Endothelial cell of hepatic sinusoid (primary cell): ENCODE results near the gene KCNH3.
"Not testable (repeated sequence)": the region's sequence is repeated elsewhere in the genome, so short reads cannot be mapped to it uniquely, and the experiment has no call there.

Source experiments
- in situ Hi-C: cut with HindIII; loops from 2 replicates; pipeline ENCODE4 v1.10.0; 2017; ENCODE audit warnings: low sequenced_read_pairs

Gene KCNH3

DNA sequence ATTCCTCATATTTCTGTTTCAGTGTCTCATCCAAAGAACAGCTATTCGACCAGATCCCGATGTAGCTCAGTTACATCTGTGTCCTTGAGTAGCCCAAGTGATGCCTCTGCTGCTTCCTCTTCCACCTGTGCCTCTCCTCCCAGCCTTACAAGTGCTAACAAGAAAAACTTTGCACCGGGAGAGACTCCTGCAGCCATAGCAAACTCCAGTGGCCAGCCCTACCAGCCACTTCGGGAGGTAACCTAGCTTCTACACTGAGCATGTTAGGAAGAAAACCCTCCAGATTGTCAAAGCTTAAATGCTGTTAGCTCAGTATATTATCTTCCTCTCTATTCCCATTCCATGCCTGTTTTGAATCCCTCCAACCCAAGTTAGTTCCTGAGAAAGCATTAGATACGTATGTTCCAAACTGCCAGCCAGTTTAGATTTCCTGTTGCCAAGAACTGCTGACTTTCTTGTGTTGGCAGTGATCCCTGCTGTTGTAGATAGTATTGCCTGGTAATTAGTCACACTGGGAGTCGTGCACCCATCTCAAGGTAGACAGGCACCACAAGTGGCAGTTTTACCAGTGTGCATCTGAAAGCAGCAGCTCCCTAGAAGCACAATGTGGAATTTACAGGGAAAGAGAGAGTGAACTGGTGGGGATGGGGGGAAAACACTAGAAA is 14.0 kb upstream of the KCNH3 start:
- in situ Hi-C loops = no loop called here

- in situ Hi-C loops = no loop called here
These were observed 12.9 kb upstream of the KCNH3 start for GRCh38 chr12:49525942-49526341.

DNA sequence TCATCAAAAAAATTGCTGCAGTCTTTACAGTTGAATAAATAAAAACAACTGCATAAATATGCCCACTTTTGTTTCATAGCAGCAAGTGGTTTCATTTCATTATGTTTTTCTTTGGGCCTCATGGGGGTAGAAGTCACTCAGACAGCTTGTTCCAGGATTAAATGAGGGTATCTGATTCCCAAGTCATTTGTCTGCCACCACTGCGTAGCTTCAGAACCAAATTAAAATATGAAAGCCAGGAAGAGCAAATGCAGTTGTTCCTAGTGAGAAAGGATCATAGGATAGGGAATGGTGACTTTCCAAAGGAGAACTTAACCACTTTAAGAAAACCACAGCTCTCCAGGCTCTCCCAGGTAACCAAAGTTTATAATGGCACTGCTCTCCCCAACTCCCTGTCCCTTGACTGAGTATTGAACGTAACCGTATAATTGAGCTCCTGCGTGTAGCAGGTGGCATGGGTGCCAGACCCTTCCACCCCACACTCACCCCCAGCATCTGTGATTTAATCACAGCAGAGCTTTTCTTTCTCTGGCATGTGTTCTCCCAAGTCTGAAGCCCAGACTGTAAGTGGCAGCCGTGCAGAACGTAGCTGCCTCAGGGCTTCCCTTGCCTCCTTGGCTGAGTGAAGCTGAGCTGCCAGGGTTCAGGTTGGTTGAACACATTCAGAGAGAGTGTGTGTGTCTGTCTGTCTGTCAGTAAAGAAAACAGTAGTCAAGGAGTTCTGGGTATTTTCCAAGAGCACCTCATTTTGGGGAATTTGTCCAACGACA is 11.3 kb upstream of the KCNH3 start:
- in situ Hi-C loops = no loop called here

- in situ Hi-C loops = no loop called here
These were observed 9.4 kb upstream of the KCNH3 start for GRCh38 chr12:49529414-49529813.

GRCh38 chr12:49531745-49532144 is 7.1 kb upstream of the KCNH3 start:
- in situ Hi-C loops = no loop called here

GRCh38 chr12:49533331-49533730 is 5.5 kb upstream of the KCNH3 start:
- in situ Hi-C loops = no loop called here

- in situ Hi-C loops = not testable (repeated sequence)
These were observed 4.7 kb upstream of the KCNH3 start for GRCh38 chr12:49534122-49534521.

- in situ Hi-C loops = no loop called here
These were observed 4.0 kb upstream of the KCNH3 start for GRCh38 chr12:49534731-49535278.

DNA sequence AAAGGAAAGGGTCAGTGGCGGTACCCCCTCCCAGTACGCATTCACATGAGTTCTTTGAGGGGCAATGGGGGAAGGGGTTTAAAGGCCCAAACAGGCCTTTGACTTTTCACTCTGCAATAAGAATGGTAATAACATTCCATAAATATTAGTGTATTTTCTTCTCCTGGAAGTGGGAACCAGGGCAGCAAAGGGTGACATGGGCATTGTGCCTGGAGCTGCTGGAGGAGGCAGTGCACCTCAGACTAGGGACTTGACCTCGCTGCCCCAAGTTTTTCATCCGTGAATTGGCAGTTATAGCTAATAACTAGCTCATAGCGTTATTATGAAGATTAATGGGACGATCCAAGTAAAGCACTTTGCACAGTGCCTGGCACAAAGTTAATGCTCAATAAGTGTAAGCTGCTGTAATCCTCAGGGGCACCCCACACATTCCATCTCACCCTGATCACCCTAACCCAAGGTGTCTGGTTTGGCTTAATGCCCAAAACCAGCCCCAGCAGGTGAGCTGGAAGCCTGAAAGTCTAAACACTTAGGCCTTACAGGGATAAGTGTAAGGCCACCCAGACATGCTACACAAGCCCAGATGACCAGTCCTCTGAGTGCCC is 2.8 kb upstream of the KCNH3 start:
- in situ Hi-C loops = no loop called here

GRCh38 chr12:49536526-49537071 is 2.2 kb upstream of the KCNH3 start:
- in situ Hi-C loops = no loop called here

DNA sequence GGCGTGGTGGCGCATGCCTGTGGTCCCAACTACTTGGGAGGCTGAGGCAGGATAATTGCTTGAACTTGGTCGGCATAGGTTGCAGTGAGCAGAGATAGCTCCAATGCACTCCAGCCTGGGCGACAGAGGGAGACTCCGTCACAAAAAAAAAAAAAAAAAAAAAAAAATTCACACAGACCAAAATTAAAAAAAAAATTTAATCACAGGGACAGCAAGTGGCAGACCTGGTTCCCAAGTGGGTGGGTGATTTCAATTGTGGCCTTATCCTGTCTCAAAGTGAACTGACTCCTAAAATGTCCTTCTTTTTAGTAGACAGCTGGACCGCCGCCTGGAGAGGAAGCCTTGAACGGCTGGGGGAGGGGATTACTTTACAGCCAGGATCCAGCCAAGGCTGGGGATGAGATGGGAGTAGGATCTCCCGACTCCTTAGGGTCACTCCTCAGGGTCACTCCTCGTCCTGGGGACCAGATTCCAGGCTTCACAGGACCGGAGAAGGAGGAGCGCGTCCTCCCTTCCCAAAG is 1.5 kb upstream of the KCNH3 start:
- in situ Hi-C loops = no loop called here

DNA sequence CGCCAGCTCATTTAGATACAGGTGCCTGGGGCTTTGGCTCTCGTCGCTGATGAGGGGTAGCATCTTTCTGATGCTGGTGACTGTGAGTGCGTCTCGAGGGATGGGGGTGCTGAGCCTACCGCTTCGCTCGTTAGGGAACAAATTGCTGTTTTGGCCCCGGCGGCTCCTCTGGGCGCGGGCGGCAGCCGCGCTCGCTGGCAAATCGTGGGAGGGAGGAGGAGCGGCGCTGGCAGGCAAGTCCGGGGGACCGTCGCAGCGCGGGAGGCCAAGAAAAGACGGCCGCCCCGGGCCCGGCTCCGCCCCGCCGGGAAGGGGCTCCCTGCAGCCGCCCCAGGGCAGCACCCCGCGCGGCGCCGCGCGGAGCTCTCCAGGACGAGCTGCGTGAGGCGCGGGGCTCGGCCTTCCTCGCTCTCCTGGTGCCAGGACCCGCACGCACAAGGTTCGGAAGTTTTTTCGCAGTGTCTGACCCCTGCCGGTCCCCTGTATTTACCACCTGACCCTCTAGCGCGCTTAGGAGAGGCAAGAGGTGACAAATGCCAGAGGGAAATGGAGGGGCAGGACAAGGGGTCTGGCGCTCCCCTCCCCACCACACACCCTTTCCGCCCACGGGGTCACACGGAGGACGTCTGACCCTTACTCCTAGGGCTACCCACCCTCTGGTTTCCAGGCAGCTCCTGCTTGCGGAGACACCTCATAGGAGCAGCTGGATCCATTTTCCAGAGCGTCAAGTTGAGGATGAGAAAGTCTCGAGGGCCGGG is 899 bp upstream of the KCNH3 start:
- in situ Hi-C loops = no loop called here

DNA sequence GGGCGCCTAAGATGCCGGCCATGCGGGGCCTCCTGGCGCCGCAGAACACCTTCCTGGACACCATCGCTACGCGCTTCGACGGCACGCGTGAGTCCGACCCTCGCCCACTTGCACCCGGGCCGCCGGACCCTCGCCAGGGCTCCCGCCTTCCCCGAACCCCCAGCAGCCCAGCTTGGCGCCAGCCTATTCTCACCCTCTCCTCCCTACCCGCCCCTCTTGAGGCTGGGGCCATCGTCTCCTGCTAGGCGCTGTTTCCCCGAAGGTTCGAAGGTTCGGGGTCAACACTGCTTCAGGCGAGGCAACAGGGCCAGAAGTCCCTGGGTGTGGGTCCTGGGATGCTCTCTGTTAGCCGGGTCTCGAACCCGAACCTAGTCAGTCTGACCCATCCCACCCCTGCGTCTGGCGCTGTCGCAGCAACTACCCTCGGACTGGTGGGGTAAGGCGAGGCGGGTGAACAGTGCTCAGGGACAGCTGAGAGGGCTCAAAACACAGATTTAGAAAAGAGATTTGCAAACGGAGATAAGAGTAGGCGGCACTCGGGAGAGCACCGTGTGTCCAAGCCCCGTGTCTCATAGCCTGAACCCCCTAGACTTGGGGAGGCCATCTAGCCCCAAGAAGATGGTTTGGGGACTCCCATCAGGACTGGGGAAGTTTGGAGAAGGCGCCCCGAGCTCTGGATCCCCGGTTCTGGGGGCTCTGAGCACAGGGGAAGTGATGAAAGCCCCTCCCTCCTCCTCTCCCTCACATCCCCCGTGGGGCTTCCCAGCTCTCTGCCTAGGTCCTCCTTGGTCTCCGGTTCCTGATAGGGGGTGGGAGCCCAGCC is 787 bp downstream of the KCNH3 start:
- in situ Hi-C loops = loop anchor here (5.0 kb wide), 1 partner anchor 38 kb away; no protein-coding TSS in a partner anchor

DNA sequence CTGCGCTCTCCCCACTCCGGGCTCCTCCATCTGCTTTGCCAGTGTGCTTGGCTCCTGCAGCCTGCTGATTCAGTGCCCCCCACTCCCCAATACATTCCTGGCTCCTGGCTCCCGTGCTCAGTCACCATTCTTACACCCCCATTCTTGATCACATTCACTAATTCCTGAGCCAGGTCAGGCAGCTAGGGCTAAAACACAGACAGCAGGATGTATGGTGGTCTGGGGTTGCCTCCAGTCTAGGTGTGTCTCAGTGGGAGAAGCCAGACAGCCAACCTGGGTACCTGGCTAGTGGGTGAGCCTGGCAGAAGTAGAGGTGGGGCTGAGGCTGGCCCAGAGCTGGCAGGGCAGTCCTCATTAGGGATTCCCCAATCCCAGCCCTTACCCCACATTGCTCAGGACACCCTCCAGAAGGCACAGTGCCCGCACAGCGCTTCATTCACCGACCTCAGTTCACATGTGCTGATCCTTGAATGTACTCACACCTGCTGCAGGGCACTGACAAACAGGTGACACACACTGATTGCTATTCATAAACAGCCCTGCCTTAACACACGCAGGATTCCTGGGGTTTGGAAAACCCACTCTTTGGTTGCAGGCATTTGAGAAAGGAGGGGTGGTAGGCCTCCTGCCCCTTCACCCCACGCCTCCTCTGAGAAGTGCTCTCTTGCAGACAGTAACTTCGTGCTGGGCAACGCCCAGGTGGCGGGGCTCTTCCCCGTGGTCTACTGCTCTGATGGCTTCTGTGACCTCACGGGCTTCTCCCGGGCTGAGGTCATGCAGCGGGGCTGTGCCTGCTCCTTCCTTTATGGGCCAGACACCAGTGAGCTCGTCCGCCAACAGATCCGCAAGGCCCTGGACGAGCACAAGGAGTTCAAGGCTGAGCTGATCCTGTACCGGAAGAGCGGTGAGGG is 1.7 kb downstream of the KCNH3 start:
- in situ Hi-C loops = loop anchor here (5.0 kb wide), 1 partner anchor 37 kb away; no protein-coding TSS in a partner anchor

GRCh38 chr12:49541140-49541861 is 2.5 kb downstream of the KCNH3 start:
- in situ Hi-C loops = loop anchor here (5.0 kb wide), 1 partner anchor 36 kb away; no protein-coding TSS in a partner anchor

DNA sequence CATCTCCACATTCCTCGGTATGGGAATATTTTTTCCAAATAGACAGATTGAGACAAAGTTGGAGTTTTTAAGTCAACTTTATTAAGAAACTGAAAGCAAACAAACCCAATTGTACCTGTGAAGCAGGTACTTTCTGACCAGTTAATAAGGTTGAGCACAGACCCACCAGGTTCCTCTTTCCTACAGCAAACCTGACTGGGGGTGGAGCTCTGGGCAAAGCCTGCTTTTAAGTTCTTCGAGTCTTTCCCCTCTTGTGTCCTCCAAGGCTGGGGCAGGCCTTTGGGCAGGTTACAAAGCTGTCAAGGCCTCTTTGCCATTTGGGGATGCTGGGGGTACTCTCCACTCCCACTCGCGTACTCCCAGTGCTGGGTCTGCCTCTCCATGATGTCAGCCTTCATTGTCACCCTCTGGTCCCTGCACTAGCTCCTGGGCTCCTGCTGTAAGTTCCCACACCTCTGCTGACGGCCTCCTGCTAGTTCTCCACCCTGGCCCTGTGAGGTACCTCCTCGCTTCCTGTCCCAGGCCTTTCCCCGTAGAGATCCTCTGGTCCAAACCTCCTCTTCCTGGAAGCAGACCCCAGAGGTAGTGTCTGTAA is 3.2 kb downstream of the KCNH3 start:
- in situ Hi-C loops = loop anchor here (5.0 kb wide), 1 partner anchor 35 kb away; no protein-coding TSS in a partner anchor

DNA sequence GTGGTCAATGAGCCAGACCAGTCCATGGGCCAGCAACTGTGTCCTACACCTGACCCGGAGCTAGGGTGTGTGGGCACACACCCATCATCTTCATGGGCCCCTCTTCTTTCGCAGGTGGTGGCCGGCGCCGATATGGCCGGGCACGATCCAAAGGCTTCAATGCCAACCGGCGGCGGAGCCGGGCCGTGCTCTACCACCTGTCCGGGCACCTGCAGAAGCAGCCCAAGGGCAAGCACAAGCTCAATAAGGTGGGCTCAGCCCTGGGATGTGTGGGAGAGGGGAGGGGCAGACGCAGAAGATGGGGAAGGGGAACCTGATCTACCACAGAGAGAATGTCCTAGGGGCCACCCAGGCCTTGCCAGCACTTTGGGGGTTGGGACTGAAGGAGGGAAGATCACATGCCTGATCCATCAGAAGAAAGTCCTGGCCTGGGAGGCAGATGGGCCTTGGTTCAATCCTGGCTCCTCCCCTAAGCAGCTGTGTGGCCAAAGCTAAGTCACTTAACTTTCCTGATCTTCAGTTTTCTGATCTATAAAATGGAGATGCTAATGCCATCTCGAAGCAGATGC is 3.8 kb downstream of the KCNH3 start:
- in situ Hi-C loops = loop anchor here (5.0 kb wide), 1 partner anchor 35 kb away; no protein-coding TSS in a partner anchor
